K562 (cell line): Measurements from ENCODE around the gene ANKS1B.

Experiments
- GTF2E2 ChIP-seq: fragments of 200-800 bp; sonication (Bioruptor generic); IDR thresholded peaks from 2 replicates; pipeline ENCODE4 v1.6.1; 2016; ENCODE audit warnings: missing genetic modification characterization, missing compliant biosample characterization
- NFRKB ChIP-seq: fragments of 450-650 bp; IDR thresholded peaks from 2 replicates; pipeline ENCODE4 v1.6.1; 2016; ENCODE audit warnings: low read depth
- NFYB ChIP-seq: IDR thresholded peaks from 2 replicates; pipeline ENCODE4 v1.6.1; 2011; ENCODE audit warnings: mild to moderate bottlenecking, moderate library complexity; ENCODE audit not compliant: insufficient read length; ENCODE audit errors: extremely low read depth

GRCh38 chr12:99859126-99859525 lies 125.6 kb downstream of the ANKS1B start:
- TF ChIP-seq GTF2E2 (tag) (no peak), NFYB (no peak), NFRKB (no peak)
